Thymus (tissue), 11 donors: ENCODE results near the gene TRIM14. TPM values are rescaled to one million over a fixed set of nuclear protein-coding genes. Genes with fewer than 3 reads are reported as not detected.

Source experiments
- DNase-seq, 9 donors: peaks; one replicate each; pipeline ENCODE4 v3.0.0-alpha.2; 2013; ENCODE audit warnings: low spot score in 9 of 9, low read depth in 6 of 9, missing footprints in 1 of 9
- H3K27ac ChIP-seq, 2 donors: one replicate each; pipeline ENCODE4 v1.5.1; 2013; ENCODE audit warnings: control low read depth in 1 of 2, low read depth in 1 of 2, low read length in 1 of 2, mild to moderate bottlenecking in 1 of 2, moderate library complexity in 1 of 2
- H3K27me3 ChIP-seq, 2 donors: one replicate each; pipeline ENCODE4 v1.5.1; 2013; ENCODE audit warnings: low read length in 1 of 2; ENCODE audit not compliant: control insufficient read depth in 2 of 2, insufficient read depth in 1 of 2
- H3K36me3 ChIP-seq, 2 donors: one replicate each; pipeline ENCODE4 v1.5.1; 2013; ENCODE audit warnings: low read length in 1 of 2, mild to moderate bottlenecking in 1 of 2, moderate library complexity in 1 of 2; ENCODE audit not compliant: control insufficient read depth in 2 of 2, insufficient read depth in 2 of 2
- H3K4me1 ChIP-seq, 2 donors: one replicate each; pipeline ENCODE4 v1.5.1; 2013; ENCODE audit warnings: low read length in 2 of 2; ENCODE audit not compliant: control insufficient read depth in 2 of 2, insufficient read depth in 2 of 2
- H3K4me3 ChIP-seq, 2 donors: one replicate each; pipeline ENCODE4 v1.5.1; 2013; ENCODE audit warnings: low read length in 2 of 2, control low read depth in 1 of 2, mild to moderate bottlenecking in 1 of 2
- H3K9me3 ChIP-seq, 2 donors: one replicate each; pipeline ENCODE4 v1.5.1; 2013; ENCODE audit warnings: low read length in 1 of 2, mild to moderate bottlenecking in 1 of 2; ENCODE audit not compliant: control insufficient read depth in 2 of 2, insufficient read depth in 1 of 2
- WGBS: extraction: QIAGEN DNeasy Blood & Tissue Kit; methylation state at CpG from one replicate; pipeline ENCODE4 v1.1.7; 2013; 5-methylcytosine and 5-hydroxymethylcytosine counted together
- polyA plus RNA-seq: library from polyadenylated mRNA; stranded (reverse); fragments of 200-250 nt; gene quantifications from one replicate; pipeline ENCODE4 v1.2.3, GENCODE V29; 2013
- total RNA-seq: library from RNA; stranded (reverse); fragments of 120-200 nt; gene quantifications from one replicate; pipeline ENCODE4 v1.2.4, GENCODE V29; 2013
- donor health status: healthy.

TRIM14 gene
- total and polyA plus RNA-seq, 2 donors, result 12.7 to 16.4 TPM

DNA sequence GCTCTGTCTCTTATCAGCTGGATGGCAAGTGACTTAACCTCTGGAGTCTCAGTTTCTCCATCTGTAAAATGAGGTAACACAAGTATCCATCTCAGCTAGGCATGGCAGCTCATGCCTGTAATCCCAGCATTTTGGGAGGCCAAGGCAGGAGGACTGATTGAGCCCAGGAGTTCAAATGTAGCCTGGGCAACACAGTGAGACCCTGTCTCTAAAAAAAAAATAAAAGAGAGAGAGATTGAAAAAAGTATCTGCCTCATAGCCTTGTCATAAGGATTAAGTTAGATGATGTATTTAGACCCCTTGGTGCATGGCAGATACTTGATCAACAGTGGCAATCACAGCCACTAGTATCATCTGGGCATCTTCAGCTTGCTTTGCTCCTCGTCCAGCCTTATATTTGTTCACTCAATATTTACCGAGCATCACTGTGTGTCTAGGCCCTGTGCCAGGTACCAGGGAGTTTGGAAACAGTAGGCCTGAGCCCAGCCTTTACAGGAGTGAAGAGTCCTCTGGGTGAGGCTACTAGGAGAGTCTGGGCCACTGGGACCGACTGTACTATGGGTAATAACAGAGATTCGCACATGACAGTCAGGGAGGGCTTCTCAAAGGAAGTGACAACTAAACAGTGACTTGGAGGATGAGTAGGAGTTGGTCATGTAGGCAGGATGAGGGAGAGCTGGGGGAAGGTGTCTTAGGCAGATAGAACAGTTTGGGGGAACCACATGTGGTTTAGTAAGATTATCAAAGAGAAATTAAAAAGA is 39.2 kb upstream of the TRIM14 start:
- WGBS, result 89% methylated on average over 4 of the region's 4 CpGs
- Histone ChIP-seq H3K36me3 (peaks cover 8 to 11% of the 10 kb centered on the region in 2 donors), H3K4me1 (no peaks in the 10 kb centered on the region), H3K27ac (no peak overlapping the region), H3K9me3 (no peaks in the 10 kb centered on the region), H3K4me3 (no peak overlapping the region), H3K27me3 (no peaks in the 10 kb centered on the region)
- DNase-seq, result no peak

DNA sequence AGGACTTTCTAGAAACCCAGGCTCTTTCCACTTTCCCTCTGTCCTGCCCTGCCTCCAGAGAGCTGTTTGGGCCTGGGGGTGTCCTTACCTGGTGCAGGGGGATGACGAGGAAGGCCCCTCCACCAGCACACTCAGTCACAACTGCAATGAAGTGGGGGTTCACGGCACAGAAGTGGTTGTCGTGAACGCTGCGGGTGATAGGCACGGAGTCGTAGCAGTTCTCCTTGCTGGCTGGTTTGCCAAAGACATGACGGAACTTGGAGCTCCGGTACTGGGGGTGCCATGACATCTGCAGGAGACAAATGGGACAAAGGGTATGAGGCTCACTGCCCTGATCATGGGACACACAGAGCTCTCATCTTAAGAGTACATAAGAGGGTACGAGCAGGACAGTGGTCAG is 38.4 kb upstream of the TRIM14 start:
- 98% methylated on average over 10 of the region's 10 CpGs for WGBS
- Histone ChIP-seq H3K4me3 (no peak overlapping the region), H3K36me3 (peaks cover 8 to 11% of the 10 kb centered on the region in 2 donors), H3K4me1 (no peaks in the 10 kb centered on the region), H3K27ac (no peak overlapping the region), H3K9me3 (no peaks in the 10 kb centered on the region), H3K27me3 (no peaks in the 10 kb centered on the region)
- no peak for DNase-seq

DNA sequence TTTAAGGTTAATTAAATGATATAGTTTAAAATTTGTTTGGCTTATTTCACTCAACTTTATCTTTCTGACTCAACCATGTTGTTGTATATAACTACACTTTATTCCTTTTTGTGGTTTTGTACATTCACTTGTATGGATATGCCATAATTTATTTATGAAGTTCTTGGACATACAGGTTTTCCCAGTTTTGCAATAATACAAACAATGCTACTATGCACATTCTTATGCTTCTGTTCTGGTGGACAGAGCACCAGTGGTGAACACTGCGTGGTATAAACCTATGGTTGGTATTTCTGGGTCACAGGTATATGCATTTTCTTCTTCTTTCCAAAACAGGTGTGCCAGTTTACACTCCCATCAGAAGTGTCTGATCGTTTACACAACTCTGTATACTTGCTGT is 35.7 kb upstream of the TRIM14 start:
- DNase-seq, result no peak

DNA sequence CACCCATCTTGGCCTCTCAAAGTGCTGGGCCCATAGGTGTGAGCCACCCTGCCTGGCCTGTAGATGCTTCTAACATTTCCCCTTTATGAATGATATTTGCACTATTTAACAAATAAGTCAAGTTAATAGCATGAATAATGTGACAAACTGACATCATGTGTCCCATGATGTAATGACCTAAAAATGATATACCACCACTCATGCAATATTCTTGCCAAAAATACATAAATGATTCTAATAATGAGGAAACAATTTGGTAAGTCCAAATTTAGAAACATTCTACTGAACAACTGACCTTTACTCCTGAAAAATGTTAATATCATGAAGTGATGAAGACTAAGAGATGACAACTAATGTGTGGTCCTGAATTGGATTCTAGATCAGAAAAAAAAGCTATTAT is 33.5 kb upstream of the TRIM14 start:
- peaks cover 6 to 12% of the 10 kb centered on the region in 2 donors for H3K36me3 ChIP-seq
- H3K4me3 ChIP-seq, result no peak overlapping the region
- no peak for DNase-seq
- H3K27ac ChIP-seq, result no peak overlapping the region
- no peaks in the 10 kb centered on the region for H3K4me1 ChIP-seq
- no peaks in the 10 kb centered on the region for H3K9me3 ChIP-seq
- no peaks in the 10 kb centered on the region for H3K27me3 ChIP-seq

More for the DNA sequence above, 35.7 kb upstream of the TRIM14 start:
- Histone ChIP-seq H3K4me3 (no peak overlapping the region), H3K36me3 (peaks cover 8 to 13% of the 10 kb centered on the region in 2 donors), H3K27ac (no peak overlapping the region), H3K27me3 (no peaks in the 10 kb centered on the region), H3K4me1 (no peaks in the 10 kb centered on the region), H3K9me3 (no peaks in the 10 kb centered on the region)
- WGBS, result 97% methylated on average over 2 of the region's 2 CpGs

DNA sequence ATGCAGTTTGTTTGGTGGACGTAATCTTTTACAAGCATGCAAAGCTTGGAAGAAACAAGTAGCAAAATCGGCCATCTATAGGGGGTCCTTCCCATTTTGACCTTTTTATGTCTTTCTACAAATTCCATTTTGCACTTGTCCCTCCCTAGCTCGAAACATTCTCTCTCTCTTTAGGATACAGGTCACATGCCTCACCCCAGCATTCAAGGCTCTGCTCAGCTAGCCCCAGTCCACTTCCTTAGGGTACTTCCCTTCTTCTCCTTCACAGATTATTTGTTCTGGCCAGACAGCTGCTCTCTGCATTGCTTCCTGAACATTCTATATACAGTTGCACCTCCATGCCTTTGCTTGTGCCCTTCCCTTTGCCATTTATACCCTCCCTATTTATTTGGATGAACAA is 31.7 kb upstream of the TRIM14 start:
- peaks cover 0 to 3% of the 10 kb centered on the region in 2 donors for H3K4me1 ChIP-seq
- DNase-seq, result no peak
- no peaks in the 10 kb centered on the region for H3K27me3 ChIP-seq
- peaks cover 0 to 3% of the 10 kb centered on the region in 2 donors for H3K36me3 ChIP-seq
- no peak overlapping the region for H3K4me3 ChIP-seq
- no peak overlapping the region for H3K27ac ChIP-seq
- no peaks in the 10 kb centered on the region for H3K9me3 ChIP-seq
- WGBS, result 93% methylated on average over 3 of the region's 3 CpGs

DNA sequence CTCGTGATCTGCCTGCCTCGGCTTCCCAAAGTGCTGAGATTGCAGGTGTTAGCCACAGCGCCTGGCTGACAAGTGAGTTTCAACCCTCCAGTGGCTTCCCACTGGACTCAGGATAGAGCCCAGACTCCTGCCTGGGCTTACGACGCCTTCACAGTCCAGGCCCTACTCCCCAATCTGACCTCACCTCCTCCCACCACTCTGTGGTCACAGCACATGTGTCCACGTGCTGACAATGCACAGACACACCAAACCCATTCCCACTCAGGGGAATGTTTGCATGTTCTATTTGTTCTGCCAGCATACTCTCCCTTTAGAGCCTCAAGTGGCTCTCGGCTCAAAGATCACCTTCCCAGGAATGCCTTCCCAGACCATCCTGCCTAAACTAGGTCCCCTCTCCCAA is 31.1 kb upstream of the TRIM14 start:
- no peak for DNase-seq
- H3K27ac ChIP-seq, result no peak overlapping the region
- no peak overlapping the region for H3K4me3 ChIP-seq
- no peaks in the 10 kb centered on the region for H3K9me3 ChIP-seq
- no peaks in the 10 kb centered on the region for H3K27me3 ChIP-seq
- WGBS, result 97% methylated on average over 7 of the region's 7 CpGs
- peaks cover 0 to 3% of the 10 kb centered on the region in 2 donors for H3K36me3 ChIP-seq
- peaks cover 0 to 3% of the 10 kb centered on the region in 2 donors for H3K4me1 ChIP-seq

DNA sequence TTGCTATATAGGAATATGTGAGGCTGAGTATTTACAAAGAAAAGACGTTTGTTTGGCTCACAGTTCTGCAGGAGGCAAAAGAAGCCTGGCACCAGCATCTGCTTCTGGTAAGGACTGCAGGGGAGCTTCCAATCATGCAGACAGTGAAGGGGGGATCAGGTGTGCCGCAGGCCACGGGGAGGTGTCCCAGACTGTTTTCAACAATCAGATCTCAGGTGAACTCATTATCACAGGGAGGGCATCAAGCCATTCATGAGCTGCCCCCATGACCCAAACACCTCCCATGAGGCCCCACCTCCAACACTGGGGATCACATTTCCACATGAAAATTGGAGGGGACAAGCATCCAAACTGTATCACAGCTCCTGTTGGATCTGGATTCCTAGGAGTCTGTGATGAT is 30.4 kb upstream of the TRIM14 start:
- DNase-seq, result no peak
- Histone ChIP-seq H3K27ac (no peak overlapping the region), H3K4me1 (peaks cover 0 to 3% of the 10 kb centered on the region in 2 donors), H3K27me3 (no peaks in the 10 kb centered on the region), H3K4me3 (no peak overlapping the region), H3K9me3 (no peaks in the 10 kb centered on the region), H3K36me3 (peaks cover 0 to 3% of the 10 kb centered on the region in 2 donors)
- 94% methylated on average over 3 of the region's 3 CpGs for WGBS

DNA sequence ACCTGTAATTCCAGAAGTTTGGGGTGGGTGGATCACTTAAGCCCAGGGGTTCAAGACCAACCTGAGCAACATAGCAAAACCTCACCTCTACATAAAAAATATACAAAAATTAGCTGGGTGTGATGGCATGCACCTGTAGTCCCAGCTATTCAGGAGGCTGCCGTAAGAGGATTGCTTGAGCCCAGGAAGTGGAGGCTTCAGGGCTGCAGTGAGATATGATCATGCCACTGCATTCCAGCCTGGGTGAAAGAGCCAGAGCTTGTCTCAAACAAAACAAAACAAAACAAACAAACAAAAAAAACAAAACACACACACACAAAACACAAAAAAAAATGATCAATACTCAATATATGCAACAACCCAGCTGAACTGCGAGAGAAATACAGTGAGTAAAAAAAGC is 29.5 kb upstream of the TRIM14 start:
- Histone ChIP-seq H3K36me3 (peaks cover 0 to 3% of the 10 kb centered on the region in 2 donors), H3K27me3 (no peaks in the 10 kb centered on the region), H3K4me1 (peaks cover 0 to 3% of the 10 kb centered on the region in 2 donors), H3K4me3 (no peak overlapping the region), H3K27ac (no peak overlapping the region), H3K9me3 (no peaks in the 10 kb centered on the region)
- 91% methylated on average over 2 of the region's 2 CpGs for WGBS
- DNase-seq, result no peak

DNA sequence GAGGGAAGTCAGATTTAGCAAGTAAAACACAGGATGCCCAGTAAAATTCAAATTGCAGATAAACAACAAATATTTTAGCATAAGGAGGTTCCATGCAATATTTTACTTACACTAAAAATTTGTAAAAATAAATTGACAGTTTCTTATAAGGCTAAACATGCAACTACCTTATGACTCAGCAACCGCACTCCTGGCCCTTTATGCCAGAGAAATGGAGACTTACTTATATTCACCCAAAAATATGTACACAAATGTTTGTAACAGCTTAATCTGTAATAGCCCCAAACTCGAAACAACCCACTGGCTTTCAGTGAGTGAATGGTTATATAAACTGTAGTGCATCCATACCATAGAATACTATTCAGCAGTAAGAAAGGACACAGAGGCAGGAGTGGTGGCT is 28.6 kb upstream of the TRIM14 start:
- Histone ChIP-seq H3K9me3 (no peaks in the 10 kb centered on the region), H3K36me3 (peaks cover 0 to 3% of the 10 kb centered on the region in 2 donors), H3K4me3 (no peak overlapping the region), H3K27ac (no peak overlapping the region), H3K27me3 (no peaks in the 10 kb centered on the region), H3K4me1 (peaks cover 0 to 3% of the 10 kb centered on the region in 2 donors)
- 96% methylated on average over 2 of the region's 2 CpGs for WGBS
- no peak for DNase-seq
